ENCODE results near the gene RNF113B.

RNF113B gene

DNA sequence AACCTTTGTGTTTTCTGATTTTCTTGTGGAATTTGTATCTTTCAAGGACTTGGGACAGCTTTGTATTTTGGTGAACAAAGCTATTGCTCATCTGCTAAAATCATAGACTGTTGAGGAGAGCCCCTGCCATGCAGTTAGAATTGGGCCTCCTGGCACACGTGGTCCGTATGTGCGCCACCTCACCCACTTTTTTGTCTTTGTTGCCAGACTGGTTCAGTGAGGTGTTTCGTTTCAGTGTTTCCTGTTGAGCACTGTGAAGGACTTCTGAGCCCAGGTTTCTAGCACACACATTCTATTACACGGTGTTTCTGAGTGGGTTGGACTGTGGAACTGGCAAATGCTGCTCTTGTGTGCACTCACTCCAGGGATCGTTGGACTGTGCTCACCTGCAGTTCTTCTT, 37.6 kb upstream of the RNF113B start:
- no peak for ATAC-seq (replicated peaks)
- peaks cover 0 to 4% of the 10 kb centered on the region in 2 donors for H3K4me1 Mint-ChIP-seq
- no peak overlapping the region for H3K4me3 Mint-ChIP-seq
- H3K27me3 Mint-ChIP-seq: peaks cover 0 to 4% of the 10 kb centered on the region in 2 donors
- H3K27ac Mint-ChIP-seq: no peak overlapping the region
- H3K36me3 Mint-ChIP-seq: no peaks in the 10 kb centered on the region
- DNase-seq: no peak
- H3K9me3 Mint-ChIP-seq: peaks cover 0 to 5% of the 10 kb centered on the region in 2 donors

- Mint-ChIP-seq H3K4me1 (peaks cover 0 to 4% of the 10 kb centered on the region in 2 donors), H3K27ac (no peak overlapping the region), H3K27me3 (peaks cover 0 to 4% of the 10 kb centered on the region in 2 donors), H3K36me3 (no peaks in the 10 kb centered on the region), H3K4me3 (no peak overlapping the region), H3K9me3 (peaks cover 0 to 5% of the 10 kb centered on the region in 2 donors)
- ATAC-seq (replicated peaks) (no peak), DNase-seq (no peak)
Observed at GRCh38 chr13:98214008-98214643, 37.1 kb upstream of the RNF113B start.

DNA sequence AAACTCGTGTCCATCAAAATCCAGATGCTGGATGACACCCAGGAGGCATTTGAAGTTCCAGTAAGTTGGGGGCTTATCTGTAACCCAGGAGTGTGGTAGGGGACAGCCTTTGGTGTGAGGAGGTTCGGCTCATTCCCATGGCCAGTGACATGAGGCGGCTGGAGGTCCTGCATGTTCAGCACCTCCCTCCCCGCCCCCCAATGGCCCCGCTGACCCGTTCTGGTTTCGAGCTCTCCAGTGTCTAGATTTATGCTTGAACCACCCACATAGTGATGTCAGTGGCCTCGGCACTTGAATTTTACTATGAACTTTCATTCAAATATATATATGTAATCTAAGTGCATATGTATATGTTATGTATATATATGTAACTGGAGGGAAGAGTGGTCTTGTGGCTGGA, 36.3 kb upstream of the RNF113B start:
- ATAC-seq (replicated peaks) (no peak), DNase-seq (no peak)
- Mint-ChIP-seq H3K9me3 (peaks cover 0 to 5% of the 10 kb centered on the region in 2 donors), H3K4me3 (no peak overlapping the region), H3K36me3 (no peaks in the 10 kb centered on the region), H3K4me1 (peaks cover 0 to 4% of the 10 kb centered on the region in 2 donors), H3K27ac (no peak overlapping the region), H3K27me3 (peaks cover 0 to 4% of the 10 kb centered on the region in 2 donors)

DNA sequence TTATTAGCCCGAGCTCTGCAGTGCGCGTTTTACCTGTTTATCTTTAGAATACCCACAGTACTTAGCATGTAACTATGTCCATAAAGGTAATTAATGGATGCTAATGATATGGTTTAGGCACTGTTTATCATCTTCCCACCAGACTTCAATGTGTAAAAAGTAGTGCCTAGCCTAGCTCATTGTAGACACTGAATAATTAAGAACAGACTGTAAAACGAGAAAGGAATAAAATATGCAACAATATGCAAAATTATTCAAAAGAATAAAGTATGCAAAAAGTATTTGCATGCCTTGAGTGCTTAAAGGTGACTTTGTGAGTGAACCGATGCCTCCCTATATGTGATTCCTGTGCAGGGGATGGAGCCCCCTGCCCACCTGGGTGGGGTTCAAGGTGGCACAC, 35.7 kb upstream of the RNF113B start:
- no peaks in the 10 kb centered on the region for H3K27me3 Mint-ChIP-seq
- peaks cover 0 to 5% of the 10 kb centered on the region in 2 donors for H3K9me3 Mint-ChIP-seq
- DNase-seq: no peak
- H3K4me1 Mint-ChIP-seq: peaks cover 0 to 4% of the 10 kb centered on the region in 2 donors
- H3K36me3 Mint-ChIP-seq: no peaks in the 10 kb centered on the region
- ATAC-seq (replicated peaks): no peak
- H3K27ac Mint-ChIP-seq: no peak overlapping the region
- no peak overlapping the region for H3K4me3 Mint-ChIP-seq

DNA sequence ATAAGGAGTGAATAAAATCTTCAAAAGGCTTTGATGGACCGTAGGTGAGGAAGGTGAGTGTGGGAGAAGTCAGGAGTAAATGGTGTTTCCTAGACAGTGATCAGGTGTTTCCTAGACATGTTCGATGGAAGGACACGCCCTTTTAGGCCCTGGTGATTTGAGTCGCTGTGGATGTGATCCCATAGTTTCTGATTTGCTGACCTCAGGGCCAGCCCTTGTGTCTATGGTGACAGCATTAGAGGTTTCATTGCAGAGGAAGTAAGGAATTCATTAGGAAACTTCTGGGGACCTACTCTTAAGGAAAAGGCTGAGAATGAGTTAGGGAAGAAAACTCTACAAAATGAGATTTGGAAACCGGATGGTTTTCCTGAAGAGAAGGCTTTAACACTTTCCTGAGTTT, 31.5 kb upstream of the RNF113B start:
- ATAC-seq (replicated peaks) (no peak), DNase-seq (no peak)
- H3K4me1 Mint-ChIP-seq: no peaks in the 10 kb centered on the region
- no peaks in the 10 kb centered on the region for H3K27me3 Mint-ChIP-seq
- H3K4me3 Mint-ChIP-seq: no peak overlapping the region
- H3K36me3 Mint-ChIP-seq: no peaks in the 10 kb centered on the region
- H3K9me3 Mint-ChIP-seq: peaks cover 9 to 16% of the 10 kb centered on the region in 2 donors
- H3K27ac Mint-ChIP-seq: no peak overlapping the region

- no peak overlapping the region for H3K4me3 Mint-ChIP-seq
- no peak for ATAC-seq (replicated peaks)
Observed at GRCh38 chr13:98207416-98207815, 30.3 kb upstream of the RNF113B start.

DNA sequence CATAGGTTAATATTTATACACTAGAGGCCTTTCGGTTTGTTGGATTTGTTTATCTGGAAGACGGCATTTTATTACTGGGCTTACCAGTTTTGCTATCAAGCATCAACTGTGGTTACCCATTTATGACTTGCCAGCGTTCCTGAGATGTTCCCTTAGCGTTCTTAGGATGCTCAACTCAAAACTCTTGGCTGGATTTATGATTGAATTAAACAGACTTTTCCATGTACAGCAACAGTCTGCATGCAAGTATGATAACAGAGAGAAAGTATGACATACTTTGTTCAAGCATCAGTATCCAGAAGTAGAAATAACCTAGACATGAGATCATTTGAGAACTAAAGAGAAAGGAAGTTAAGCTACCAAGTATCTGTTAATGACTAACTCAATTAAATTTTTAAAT, 29.9 kb upstream of the RNF113B start:
- H3K4me1 Mint-ChIP-seq: no peaks in the 10 kb centered on the region
- no peak overlapping the region for H3K4me3 Mint-ChIP-seq
- H3K36me3 Mint-ChIP-seq: no peaks in the 10 kb centered on the region
- ATAC-seq (replicated peaks): no peak
- no peak overlapping the region for H3K27ac Mint-ChIP-seq
- H3K27me3 Mint-ChIP-seq: no peaks in the 10 kb centered on the region
- no peak for DNase-seq
- H3K9me3 Mint-ChIP-seq: peaks cover 9 to 16% of the 10 kb centered on the region in 2 donors

More at GRCh38 chr13:98207416-98207815, 30.3 kb upstream of the RNF113B start:
- H3K4me1 Mint-ChIP-seq: no peaks in the 10 kb centered on the region
- H3K27me3 Mint-ChIP-seq: no peaks in the 10 kb centered on the region
- H3K9me3 Mint-ChIP-seq: peaks cover 9 to 16% of the 10 kb centered on the region in 2 donors
- DNase-seq: no peak
- H3K27ac Mint-ChIP-seq: no peak overlapping the region
- no peaks in the 10 kb centered on the region for H3K36me3 Mint-ChIP-seq

- Mint-ChIP-seq H3K27me3 (no peaks in the 10 kb centered on the region), H3K4me1 (no peaks in the 10 kb centered on the region), H3K4me3 (no peak overlapping the region), H3K36me3 (no peaks in the 10 kb centered on the region), H3K27ac (no peak overlapping the region), H3K9me3 (peaks cover 9 to 11% of the 10 kb centered on the region in 2 donors)
- ATAC-seq (replicated peaks) (no peak), DNase-seq (no peak)
Observed at GRCh38 chr13:98204546-98204945, 27.5 kb upstream of the RNF113B start.

- no peaks in the 10 kb centered on the region for H3K4me1 Mint-ChIP-seq
- peaks cover 9 to 11% of the 10 kb centered on the region in 2 donors for H3K9me3 Mint-ChIP-seq
- no peaks in the 10 kb centered on the region for H3K27me3 Mint-ChIP-seq
- no peak for DNase-seq
- H3K4me3 Mint-ChIP-seq: no peak overlapping the region
- no peak for ATAC-seq (replicated peaks)
- no peaks in the 10 kb centered on the region for H3K36me3 Mint-ChIP-seq
- H3K27ac Mint-ChIP-seq: no peak overlapping the region
Observed at GRCh38 chr13:98203646-98204326, 26.7 kb upstream of the RNF113B start.

- Mint-ChIP-seq H3K4me1 (no peaks in the 10 kb centered on the region), H3K36me3 (no peaks in the 10 kb centered on the region), H3K27me3 (no peaks in the 10 kb centered on the region), H3K4me3 (no peak overlapping the region), H3K9me3 (peaks cover 9 to 11% of the 10 kb centered on the region in 2 donors), H3K27ac (no peak overlapping the region)
- ATAC-seq (replicated peaks): no peak
- no peak for DNase-seq
Observed at GRCh38 chr13:98201984-98202383, 24.9 kb upstream of the RNF113B start.

DNA sequence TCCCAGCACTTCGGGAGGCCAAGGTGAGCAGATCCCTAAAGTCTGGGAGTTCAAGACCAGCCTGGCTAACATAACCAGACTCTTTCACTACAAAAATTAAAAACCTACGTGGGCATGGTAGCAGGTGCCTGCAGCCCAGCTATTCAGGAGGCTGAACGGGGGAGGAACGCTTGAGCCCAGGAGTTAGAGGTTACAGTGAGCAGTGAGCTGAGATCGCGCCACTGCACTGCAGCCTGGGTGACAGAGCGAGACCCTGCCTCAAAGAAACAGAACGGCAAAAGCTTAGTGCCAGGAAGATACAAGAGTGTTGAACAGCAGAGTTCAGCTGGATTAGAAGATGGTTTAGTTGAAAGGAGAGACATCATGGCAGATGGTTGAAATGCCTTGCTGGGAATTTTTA, 24.1 kb upstream of the RNF113B start:
- no peak overlapping the region for H3K4me3 Mint-ChIP-seq
- ATAC-seq (replicated peaks): no peak
- H3K4me1 Mint-ChIP-seq: no peaks in the 10 kb centered on the region
- H3K27me3 Mint-ChIP-seq: no peaks in the 10 kb centered on the region
- peaks cover 6 to 11% of the 10 kb centered on the region in 2 donors for H3K9me3 Mint-ChIP-seq
- DNase-seq: no peak
- no peaks in the 10 kb centered on the region for H3K36me3 Mint-ChIP-seq
- no peak overlapping the region for H3K27ac Mint-ChIP-seq

DNA sequence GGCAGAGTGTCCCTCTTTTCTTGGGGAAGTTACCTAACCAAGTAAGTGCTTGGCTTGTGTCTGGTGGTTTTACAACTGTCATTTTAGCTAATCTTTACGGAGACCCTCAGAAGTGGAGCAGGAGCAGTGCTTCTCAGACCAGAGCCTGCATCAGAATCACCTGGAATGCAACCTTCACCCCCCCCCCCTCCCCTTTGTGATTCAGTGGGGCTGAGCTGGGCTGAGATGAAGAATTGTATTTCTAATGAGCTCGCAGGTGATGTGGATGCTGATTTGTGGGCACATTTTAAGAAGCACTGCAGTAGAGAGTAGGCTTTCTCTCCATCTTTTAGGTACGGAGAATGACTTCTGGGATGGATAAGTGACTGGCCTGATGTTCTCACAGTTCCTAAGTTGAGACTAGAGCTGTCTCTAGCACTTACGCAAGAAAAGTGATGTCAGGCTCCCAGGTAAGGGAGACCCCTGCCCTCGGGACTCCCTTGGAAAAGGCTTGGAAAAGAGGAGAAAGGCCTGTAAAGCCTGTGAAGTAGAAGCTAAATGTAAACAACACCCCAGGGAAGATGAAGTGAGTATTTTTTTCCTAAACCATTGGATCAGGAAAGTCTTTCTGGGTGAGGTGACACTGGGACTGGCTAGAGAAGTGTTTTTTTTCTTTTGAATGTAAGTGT, 23.3 kb upstream of the RNF113B start:
- Mint-ChIP-seq H3K4me3 (no peak overlapping the region), H3K27ac (no peak overlapping the region), H3K9me3 (peaks cover 2 to 4% of the 10 kb centered on the region in 2 donors), H3K36me3 (no peaks in the 10 kb centered on the region), H3K27me3 (no peaks in the 10 kb centered on the region), H3K4me1 (no peaks in the 10 kb centered on the region)
- DNase-seq (no peak), ATAC-seq (replicated peaks) (no peak)

- Mint-ChIP-seq H3K36me3 (no peaks in the 10 kb centered on the region), H3K9me3 (no peaks in the 10 kb centered on the region), H3K4me1 (no peaks in the 10 kb centered on the region), H3K27ac (no peak overlapping the region), H3K4me3 (no peak overlapping the region), H3K27me3 (no peaks in the 10 kb centered on the region)
- ATAC-seq (replicated peaks): no peak
- no peak for DNase-seq
Observed at GRCh38 chr13:98199480-98199879, 22.4 kb upstream of the RNF113B start.

GRCh38 chr13:98198683-98199082, 21.6 kb upstream of the RNF113B start:
- no peak overlapping the region for H3K27ac Mint-ChIP-seq
- ATAC-seq (replicated peaks): no peak
- no peaks in the 10 kb centered on the region for H3K36me3 Mint-ChIP-seq
- H3K4me3 Mint-ChIP-seq: no peak overlapping the region
- H3K27me3 Mint-ChIP-seq: no peaks in the 10 kb centered on the region
- DNase-seq: no peak
- no peaks in the 10 kb centered on the region for H3K9me3 Mint-ChIP-seq
- H3K4me1 Mint-ChIP-seq: no peaks in the 10 kb centered on the region

Data from stimulated activated naive B cell treated with anti-CD40 and anti-IgM and Interleukin-4, amounts not matched to agents 10 μg/mL and 1 μg/mL and 100 μg/mL, for 72 hours (primary cell).